NCI-H226 (cell line): ENCODE results near the gene MAST3.
"Not testable (repeated sequence)": the region's sequence is repeated elsewhere in the genome, so short reads cannot be mapped to it uniquely, and the experiment has no call there.

ENCODE experiments used
- DNase-seq: peaks from one replicate; pipeline ENCODE4 v3.0.0-alpha.2; 2015

MAST3 gene

DNA sequence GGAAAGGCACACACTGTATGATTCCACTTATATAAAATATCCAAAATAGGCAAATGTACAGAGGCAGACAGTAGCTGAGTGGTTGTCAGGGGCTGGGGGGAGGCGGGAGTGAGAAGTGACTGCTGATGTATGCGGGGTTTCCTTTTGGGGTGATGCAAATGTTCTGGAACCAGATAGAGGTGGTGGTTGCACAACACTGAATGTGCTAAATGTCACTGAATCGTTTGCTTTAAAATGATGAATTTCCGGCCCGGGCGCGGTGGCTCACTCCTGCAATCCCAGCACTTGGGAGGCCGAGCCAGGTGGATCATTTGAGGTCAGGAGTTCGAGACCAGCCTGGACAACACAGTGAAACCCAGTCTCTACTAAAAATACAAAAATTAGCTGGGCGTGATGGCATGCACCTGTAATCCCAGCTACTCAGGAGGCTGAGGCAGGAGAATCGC, 8.5 kb upstream of the MAST3 start:
- not testable (repeated sequence) for DNase-seq

DNA sequence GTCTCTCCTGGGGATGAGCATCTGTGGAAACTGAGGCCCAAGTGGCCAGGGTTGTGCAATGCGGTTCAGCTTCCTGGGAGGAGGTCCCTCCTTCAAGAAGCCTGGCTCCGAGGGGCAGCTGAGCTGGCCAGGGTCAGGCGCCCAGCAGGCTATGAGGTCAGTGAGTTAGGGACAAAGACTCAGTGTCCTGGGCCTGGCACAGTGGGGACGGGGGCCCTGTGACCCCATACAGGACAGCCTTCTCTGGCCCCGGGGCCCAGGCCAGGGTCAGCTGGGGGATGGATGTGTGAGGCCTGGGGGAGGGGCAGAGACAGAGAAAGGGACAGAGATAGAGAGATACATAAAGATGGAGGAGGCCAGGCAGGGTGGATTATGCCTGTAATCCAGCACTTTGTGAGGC, 7.9 kb upstream of the MAST3 start:
- no peak for DNase-seq

DNA sequence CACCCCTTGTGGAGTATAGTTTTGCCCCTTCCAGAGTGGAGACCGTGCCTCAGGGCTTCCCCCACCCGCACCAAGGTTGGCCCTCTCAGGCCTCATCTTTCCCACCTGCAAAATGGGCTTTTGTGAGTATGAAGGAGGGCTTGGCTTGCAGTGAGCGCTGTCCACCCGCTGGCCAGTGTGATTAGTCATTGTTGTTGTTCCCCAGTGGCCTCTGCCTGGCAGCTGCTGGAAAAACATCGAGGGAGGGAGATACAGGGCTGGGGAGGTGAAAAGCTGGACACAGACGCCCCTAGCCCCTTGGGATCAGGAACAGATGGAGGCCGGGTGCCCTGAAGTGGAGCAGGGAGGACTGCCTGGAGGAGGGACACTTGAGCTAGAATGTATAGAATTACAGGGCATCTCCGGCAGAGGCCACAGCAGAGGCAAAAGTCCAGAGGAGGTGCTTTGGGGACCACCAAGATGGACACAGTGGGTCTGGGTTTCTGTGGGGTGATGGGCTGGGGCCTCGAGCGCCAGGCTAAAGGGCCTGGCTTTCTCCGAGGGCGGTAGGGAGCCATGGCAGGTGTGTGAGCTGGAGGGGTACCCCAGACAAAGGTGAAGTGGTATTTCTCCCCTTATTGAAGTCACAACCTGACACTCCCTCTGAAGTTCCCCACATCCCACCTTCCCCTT, 6.9 kb upstream of the MAST3 start:
- no peak for DNase-seq

DNA sequence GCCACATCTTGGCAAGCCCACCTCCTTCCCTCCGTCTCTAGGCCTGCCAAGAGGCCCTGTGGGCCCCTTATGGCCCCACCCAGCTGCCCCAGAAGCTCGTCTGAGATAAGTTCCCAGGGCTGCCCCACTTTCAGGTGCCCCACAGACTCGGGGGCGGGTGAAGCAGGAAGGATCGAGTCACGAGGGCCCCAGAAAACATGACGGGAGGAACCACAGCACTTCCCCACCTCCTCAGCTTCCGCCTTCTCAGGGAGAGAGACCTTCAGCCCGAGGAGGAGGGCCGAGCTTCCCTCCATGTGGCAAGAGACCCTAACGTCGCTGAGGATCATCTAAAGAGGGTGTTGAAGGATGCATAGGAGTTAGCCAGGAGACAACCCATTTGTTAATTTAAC, 6.4 kb upstream of the MAST3 start:
- no peak for DNase-seq

DNA sequence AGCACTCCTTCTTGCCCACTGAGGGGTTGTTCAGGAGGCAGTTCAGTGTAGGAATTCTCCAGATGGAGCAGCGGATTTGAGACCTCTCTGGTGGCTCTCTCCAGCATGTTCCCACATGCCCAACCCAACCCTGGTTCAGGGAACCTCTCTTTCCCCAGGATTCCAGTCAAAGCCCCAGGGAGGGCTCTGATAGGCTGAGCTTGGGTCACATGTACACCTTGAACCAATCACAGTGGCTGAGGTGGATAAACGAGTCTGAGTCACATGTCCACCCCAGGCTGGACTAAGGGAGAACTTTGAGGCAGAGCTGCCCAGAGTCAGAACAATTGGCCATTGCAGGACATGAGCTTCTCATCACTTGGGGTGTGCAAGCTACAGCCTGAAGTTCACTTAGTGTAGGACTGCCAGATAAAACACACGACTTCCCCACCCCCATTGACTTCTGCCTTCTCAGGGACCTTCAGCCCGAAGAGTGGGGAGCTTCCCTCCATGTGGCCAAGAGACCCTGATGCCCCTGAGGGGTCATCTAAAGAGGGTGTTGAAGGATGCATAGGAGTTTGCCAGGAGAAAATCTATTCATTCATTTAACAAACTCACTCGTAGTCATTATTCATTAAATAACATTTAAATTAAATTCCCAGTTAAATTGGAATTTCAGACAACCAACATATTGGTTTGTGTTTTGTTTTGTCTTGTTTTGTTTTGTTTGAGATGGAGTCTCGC, 4.0 kb upstream of the MAST3 start:
- DNase-seq = peak; percentile 27

DNA sequence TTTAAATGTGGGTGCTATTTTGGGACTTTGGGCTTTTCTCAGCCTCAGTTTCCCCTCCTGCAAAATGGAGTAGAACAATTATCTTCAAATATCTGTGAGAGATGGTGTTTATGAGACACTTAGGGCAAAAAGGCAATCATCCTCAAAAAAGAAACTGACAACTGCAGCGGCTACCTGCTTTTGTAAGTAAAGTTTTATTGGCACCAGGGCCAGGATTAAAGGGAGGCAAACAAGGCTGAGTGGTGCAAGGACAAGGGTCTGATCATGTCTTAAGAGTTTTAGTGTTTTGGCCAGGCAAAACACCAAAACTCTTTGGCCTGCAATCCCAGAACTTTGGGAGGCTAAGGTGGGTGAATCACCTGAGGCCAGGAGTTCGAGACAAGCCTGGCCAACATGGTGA, 1.3 kb upstream of the MAST3 start:
- DNase-seq = no peak

DNA sequence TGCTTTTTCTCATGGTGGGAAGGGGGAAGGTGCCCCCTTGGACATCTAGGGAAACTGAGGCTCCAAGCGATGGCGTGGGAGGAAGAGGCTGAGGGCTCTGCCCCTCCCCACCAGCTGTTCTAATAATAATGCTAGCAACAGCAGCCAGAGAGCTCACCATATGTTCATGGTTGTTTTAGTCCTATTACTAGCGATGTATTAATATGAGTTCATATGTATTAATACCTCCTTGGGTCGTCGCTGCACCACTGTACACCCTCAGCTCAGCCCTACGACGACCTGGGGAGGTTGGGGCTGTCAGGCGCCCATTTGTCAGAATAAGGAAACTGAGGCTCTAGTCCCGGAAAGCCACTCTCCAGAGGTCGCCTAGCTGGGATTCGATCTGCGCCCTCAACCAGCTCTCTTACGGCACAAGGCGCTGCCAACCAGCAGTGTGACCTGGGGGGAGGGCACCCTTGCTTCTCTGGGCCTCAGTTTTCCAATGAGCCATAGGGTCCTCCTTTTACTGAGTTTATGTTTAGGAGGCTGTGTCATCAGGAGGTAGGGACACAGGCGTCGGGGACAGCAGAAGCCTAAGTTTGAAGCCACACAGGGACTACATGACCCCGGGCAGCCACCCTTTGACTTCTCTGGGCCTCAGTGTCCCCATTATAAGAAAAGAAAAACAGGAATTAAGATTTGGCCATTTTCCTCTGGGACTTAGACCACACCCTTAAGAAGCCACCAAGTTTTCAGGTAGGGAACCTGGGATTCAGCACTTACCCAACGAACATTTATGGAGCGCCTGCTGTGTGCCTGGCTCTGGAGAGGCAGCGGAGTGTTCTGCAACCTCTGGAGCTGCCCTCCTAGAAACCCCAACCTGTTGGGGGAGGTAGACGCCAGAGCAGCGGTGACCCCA, 664 bp downstream of the MAST3 start:
- no peak for DNase-seq

DNA sequence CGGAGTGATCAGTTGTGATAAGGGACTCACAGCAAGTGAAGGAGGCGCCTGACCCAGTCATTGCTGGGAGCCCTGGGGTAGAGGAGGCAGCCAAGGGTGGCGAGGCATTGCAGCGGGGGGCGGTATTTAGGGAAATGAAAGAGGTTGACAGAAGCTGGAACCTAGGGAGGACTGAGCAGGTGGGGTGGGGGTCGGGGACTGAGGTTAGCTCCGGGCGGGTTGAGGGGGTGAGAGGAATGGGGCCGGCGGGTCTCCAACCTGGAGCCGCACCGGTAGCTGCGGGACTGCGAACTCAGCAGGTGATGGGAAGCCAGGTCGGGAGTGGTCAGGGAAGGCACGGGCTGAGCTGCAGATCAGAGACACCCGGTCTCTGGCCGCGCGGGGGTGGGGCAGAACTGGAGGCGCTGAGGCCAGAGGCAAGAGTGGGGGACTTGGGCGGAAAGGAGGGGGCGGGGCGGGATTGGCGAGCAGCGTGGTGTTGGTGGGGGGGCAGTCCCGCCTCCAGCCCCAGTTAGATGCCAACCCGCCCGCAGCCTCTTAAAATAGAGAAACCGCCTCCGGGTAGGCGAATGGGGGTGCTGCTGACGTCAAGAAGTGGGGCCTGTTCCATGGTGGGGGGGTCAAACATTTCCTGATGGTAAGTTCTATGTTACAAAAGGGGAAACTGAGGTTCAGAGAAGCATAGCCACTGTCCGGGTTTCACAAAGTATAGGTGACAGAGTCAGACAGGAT, 1.5 kb downstream of the MAST3 start:
- DNase-seq = no peak

DNA sequence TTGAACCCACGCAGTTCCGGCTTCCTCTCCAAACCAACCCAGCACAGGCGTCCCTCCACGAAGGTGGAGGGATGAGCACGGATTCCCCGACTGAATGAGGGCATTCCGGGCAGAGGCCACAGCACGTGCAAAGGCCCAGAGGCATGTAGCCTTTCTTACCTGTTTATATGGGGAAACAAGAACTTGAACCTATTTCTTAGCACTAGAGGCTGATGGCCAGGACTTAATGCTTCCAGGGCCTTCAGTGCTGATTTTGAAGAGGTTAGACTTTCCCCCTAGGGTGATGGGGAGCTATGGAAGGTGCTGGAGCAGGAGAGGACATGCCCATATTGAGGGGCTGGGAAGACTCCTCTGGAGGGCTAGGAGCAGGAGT, 2.0 kb downstream of the MAST3 start:
- no peak for DNase-seq

DNA sequence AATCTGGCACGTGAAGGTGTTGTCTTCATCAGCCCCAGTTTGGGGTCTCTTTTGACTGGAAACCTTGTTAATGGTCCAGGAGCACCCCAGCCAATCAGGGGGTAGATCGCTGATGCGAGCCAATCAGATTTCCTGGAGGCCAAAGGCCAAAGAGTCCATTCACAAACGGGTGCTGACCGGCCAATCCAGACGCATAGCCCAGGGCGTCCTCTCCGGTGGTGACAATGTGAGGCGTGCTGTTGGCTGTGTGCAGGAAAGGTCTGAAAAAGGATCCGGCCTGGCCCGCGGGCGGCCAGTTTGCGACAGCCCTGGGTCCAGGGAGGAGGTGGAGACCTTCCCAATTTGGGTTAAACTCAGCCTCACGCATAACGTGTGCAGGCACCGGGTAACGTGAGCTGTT, 3.1 kb downstream of the MAST3 start:
- no peak for DNase-seq

DNA sequence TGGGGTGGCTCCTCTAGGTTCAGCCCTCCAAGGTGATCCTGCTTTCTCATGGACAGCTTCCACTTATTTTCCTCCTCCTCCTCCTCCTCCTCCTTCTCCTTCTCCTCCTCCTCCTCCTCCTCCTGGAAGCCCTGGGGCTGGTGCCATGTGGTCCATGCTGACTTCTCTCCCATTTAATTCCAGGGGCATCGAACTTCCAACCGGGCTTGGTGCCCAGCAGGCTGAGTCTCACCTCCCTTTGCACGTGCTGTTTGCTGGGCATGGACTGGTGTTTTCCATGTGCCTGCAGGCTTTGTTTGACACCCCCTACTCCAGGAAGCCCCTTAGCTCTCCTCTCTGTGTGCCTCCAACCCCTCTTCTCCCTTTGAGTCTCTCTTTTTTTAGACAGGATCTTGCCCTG, 3.7 kb downstream of the MAST3 start:
- no peak for DNase-seq

DNA sequence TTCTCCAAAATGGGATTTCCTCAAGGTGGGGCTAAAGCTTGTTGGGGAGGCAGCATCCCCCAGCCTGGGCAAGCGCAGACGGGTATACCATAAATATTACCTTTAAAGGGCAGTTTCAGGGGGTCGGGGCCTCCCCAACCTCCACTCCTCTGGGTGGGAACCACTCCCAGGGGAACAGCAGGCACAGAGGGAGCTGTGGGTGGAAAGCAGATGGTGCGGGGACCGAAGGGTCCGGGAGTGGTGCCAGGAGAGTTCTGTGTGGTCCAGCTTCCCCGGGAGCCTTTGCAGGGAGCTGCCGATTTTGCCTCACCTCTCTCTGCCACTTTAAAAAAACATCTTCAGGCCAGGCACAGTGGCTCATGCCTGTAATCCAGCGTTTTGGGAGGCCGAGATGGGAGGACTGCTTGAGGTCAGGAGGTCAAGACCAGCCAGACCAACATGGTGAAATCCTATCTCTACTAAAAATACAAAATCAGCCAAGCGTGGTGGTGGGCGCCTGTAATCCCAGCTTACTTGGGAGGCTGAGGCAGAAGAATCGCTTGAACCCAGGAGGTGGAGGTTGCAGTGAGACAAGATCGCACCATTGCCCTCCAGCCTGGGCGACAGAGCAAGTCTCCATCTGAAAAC, 5.5 kb downstream of the MAST3 start:
- DNase-seq = no peak

DNA sequence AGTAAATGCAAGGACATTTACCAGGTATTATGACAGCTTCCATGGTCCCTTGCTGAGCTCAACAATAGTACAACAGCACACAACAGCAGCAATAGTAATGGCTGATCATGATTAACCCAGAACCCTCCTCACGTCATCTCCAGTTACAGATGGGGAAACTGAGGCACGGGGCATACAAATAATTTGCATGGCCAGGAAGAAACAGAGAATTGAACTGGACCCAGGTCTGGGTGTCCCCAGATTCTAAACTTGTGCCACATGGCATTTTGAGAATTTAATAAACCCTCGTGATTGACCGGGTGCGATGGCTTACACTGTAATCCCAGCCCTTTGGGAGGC, 7.2 kb downstream of the MAST3 start:
- DNase-seq = no peak

DNA sequence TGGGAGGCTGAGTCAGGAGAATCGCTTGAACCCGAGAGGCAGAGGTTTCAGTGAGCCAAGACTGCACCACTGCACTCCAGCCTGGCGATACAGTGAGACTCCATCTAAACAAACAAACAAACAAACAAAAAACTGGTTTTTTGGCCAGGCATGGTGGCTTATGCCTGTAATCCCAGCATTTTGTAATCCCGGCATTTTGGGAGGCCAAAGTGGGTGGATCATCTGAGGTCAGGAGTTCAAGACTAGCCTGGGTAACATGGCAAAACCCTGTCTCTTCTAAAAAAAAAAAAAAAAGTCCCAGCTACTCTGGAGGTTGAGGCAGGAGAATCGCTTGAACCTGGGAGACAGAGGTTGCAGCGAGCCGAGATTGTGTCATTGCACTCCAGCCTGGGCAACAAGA, 7.7 kb downstream of the MAST3 start:
- not testable (repeated sequence) for DNase-seq

DNA sequence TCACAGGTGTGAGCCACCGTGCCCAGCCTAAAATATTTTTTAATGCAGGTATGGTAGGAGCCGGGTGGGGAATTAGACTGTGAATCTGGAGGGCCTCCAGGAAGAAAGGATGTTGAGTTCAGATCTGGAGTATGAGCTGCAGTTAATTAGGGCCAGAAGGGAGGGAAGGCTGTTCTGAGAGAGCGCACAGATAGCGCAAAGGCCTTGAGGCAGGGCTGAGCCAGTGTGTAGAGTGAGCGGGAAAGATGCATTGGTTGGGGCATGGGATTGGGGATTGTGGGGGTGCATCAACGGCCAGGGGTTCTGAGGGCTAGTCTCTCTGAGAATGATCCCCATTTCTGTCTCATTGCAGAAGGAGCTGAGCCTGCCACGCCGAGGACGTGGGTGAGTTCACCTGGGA, 9.7 kb downstream of the MAST3 start:
- DNase-seq = no peak

DNA sequence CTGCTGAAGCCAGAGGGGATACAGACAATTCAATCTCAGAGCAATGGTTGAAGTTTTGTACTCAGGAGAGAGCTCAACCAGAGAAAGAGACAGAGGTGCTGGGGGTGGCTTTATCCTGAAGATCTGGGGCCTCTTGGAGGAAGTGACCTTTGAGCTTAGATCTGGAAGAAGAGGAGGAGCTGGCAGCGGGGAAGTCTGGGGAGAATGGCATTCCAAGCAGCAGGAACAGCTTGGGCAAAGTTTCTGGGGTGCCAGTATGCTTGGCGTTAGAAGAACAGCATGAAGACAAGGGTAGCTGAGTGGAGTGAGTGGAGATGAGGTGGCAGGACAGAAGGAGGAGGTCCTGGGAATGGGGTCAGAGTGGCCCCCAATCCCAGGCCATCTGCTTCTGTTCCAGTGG, 11.3 kb downstream of the MAST3 start:
- no peak for DNase-seq

DNA sequence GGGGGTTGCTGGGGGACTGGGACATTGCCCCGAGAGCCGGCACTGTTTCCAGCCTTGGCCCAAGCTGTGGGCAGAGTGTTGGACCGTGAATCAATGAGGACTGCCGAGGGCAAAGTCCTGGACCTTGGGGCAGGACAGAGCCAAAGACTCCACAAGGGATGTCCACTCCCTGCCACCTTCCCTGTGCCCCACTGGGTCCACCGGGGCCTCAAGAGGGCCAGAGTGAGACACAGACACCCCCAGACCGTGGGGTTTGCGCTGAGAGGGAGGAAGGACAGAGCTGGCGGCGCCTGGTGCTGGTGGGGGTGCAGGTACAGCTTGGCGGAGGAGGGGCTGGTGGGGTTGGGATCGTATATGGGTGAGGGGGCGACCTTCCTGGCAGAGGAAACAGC, 11.8 kb downstream of the MAST3 start:
- no peak for DNase-seq

DNA sequence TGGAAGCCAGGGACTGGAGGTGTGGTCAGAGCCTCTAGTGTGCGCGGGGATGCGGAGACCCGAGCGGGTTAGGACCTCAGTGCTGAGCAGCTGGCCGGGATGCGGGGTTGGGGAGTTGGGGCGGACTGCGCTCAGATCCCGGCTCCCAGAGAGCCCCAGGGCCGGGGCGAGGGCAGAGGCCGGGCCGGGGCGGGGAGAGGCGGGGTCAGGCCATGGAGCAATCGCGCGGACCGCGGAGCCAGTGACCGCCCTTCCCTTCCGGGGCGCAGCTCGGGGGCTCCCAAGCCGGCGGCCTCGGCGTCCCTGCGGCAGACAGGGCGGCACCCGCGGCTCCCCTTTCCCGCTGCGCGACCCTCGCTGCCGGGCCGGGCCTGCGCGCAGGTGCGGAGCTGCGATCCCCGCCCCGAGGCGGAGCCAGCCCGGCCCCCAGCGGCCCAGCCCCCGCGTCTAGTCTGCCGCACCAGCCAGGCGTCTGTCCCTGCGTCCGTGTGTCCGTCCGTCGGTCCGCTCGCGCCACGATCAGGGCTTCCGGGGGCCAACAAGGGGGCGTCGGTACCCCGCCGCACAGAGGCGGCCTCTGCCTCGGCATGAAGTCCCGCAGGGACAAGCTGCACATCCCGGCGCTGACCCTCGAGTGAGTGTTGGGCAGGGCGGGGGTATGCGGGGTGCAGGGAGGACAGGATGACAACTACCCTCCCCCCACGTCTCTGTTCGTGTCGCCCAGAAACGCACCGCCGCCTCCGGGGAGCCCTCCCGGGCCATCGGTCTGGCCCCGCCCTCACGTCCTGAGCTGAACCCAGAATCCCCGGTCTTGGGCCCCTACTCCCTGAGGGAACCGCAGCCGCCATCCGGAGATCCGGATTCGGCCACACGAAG, 12.4 kb downstream of the MAST3 start:
- no peak for DNase-seq

DNA sequence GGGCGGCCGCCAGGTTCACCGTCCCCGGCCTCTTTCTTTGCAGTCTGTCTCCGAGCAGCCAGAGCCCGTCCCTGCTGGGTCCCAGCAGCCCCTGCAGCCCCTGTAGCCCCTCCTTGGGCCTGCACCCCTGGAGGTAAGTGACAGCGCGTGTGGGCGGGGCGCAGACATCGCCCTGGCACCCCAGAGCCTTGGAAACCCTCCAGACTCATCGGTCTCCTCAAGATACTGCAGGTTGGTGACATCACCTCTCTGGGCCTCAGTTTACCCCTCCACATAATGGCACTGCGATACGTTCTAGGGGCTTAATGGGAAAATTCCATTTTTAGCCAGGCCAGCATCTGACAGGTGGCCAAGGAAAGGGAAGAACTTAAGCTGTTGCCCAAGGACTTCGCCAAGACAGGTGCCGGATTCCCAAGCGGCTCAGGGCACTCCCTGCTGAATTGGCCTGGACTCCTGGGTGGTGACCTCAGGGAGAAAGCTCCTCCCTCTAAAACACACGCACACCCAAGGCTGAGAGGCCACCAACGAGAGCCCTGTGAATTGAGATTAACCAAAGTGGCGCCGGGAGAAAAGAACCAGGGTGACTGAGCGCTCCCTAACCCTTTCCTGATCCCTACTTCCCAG, 13.1 kb downstream of the MAST3 start:
- DNase-seq = no peak

DNA sequence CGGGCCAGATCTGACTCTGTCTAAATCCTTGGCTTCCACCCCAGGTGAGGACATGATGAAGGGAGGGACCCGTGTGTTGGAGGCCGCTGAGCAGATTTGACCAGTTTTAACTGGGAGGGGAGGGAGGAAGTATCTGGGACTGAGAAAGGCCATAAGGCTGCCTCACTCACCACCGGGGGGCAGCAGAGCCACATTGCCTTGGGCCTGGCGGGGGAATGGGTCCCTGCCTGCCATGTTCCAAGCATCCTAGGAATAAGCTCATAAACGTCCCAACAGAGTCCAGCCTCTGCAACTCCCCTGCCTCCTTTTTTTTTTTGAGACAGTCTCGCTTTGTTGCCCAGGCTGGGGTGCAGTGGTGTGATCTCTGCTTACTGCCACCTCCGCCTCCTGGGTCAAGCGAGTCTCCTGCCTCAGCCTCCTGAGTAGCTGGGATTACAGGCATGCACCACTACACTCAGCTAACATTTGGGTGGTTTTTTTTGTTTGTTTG, 15.5 kb downstream of the MAST3 start:
- DNase-seq = peak; percentile 62

DNA sequence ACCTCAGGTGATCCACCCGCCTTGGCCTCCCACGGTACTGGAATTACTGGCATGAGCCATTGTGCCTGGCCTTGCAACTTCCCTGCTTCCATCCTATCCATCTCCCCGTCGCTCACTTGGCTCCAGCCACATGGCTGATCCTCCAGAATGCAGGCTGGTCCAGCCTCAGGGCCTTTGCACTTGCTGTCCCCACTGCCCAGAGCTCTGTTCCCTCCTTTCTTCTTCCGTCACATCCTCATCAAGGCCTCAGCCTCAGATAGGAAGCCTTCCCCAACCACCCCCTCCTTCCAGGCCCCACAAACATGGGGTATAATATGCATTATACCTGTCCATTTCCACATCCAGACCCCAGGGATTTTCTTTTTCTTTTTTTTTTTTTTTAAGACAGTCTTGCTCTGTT, 16.2 kb downstream of the MAST3 start:
- DNase-seq = no peak
